MM.1S (cell line): ENCODE results near the gene MRGPRG.
"Not testable (repeated sequence)": the region's sequence is repeated elsewhere in the genome, so short reads cannot be mapped to it uniquely, and the experiment has no call there.

Experiments used
- CTCF ChIP-seq: fragments of 300-600 bp; sonication (generic); IDR thresholded peaks from 2 replicates; pipeline ENCODE4 v1.5.1; 2016; ENCODE audit warnings: antibody characterized with exemption, low read length, mixed read lengths
- EZH2 ChIP-seq: fragments of 300-600 bp; sonication (generic); optimal IDR thresholded peaks from 2 replicates; pipeline ENCODE3; 2017; ENCODE audit warnings: low read depth, mild to moderate bottlenecking, antibody characterized with exemption, low read length, mixed read lengths
- EZH2phosphoT487 ChIP-seq: fragments of 300-600 bp; sonication (generic); IDR thresholded peaks from 2 replicates; pipeline ENCODE4 v1.6.1; 2018; ENCODE audit warnings: antibody characterized with exemption, low read length

GRCh38 chr11:3261831-3262230 lies 43.2 kb upstream of the MRGPRG start:
- not testable (repeated sequence) for TF ChIP-seq CTCF, EZH2phosphoT487, EZH2
